GM21529 (cell line): ENCODE data around the gene PTPRK.

Experiments
- ATAC-seq: cut with Tn5 transposase; IDR thresholded peaks from one replicate; pipeline ENCODE4 v1.9.1; 2021; ENCODE audit not compliant: unreplicated experiment

The PTPRK gene

GRCh38 chr6:128516514-128516898 is 3.9 kb downstream of the PTPRK start:
- ATAC-seq, result no peak

DNA sequence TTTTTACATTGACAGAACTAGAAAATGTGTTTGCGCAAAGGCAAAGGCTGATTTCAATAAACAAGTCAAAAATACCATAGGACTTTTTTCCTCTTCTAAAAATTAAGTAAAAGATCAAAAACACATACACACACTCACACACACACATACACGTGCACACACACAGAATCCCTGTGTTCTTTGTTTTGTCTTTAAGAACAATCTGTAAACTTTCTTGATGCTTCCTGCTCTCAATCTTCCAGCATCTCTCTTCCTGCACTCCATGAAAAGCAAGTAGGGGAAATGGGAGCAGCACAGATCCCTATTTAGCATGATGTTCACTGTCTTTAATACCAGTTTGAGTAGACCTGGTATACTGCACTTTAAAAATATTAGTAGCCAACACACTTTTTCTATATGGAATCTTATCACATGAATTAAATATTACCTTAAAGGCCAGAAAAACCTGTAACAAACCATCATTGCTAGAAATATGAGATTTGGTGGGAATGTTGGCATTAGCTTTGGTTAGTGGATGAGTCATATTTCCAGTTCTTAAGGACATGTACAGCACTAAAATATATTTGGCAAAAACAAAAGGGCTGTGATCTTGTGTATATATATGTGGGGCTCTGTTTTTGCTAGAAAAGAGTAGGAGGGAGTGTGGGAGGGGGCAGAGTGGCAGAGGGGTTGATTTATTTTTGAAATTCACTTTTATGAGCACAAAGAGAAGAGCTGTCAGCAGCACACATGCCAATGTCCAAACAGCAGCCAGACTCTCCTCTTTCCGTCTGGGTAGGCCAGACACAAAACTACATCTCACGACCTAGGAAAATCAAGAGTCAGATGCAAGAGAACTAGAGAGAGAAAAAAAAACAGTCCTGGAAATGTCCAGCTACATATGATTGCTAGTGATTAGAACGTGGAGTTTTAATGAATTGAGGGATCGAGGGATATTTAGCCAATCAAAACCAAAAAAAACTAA is 4.6 kb downstream of the PTPRK start:
- ATAC-seq, result no peak

GRCh38 chr6:128513878-128514277 is 6.5 kb downstream of the PTPRK start:
- no peak for ATAC-seq

GRCh38 chr6:128512296-128512695 is 8.1 kb downstream of the PTPRK start:
- ATAC-seq, result no peak

GRCh38 chr6:128511506-128511905 is 8.9 kb downstream of the PTPRK start:
- peak; percentile 62 for ATAC-seq

GRCh38 chr6:128509709-128510108 is 10.7 kb downstream of the PTPRK start:
- no peak for ATAC-seq

GRCh38 chr6:128508588-128509296 is 11.7 kb downstream of the PTPRK start:
- ATAC-seq, result no peak

GRCh38 chr6:128507337-128508310 is 12.8 kb downstream of the PTPRK start:
- ATAC-seq, result no peak

DNA sequence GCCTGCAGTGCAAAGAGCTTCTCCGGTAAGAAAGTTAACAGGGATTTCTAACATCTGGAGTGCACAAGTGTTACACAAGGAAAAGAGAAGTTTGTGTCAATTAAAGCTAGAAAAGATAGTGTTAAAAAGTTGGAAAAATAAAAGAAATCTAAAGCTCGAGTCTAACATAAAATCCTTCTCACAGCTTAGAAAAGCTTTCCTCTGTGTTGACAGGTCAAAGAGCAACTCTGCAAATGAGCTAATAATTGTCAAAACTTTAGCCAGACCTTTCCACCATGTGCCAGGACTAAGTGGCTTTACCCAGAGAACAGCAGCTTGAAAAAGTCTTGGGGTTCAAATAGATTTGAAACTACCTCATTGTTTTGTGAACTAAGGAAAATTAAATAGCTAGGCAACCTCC is 14.8 kb downstream of the PTPRK start:
- no peak for ATAC-seq

GRCh38 chr6:128504003-128504654 is 16.3 kb downstream of the PTPRK start:
- ATAC-seq, result no peak

- ATAC-seq, result no peak
Observed at GRCh38 chr6:128500749-128501600, 19.4 kb downstream of the PTPRK start.

DNA sequence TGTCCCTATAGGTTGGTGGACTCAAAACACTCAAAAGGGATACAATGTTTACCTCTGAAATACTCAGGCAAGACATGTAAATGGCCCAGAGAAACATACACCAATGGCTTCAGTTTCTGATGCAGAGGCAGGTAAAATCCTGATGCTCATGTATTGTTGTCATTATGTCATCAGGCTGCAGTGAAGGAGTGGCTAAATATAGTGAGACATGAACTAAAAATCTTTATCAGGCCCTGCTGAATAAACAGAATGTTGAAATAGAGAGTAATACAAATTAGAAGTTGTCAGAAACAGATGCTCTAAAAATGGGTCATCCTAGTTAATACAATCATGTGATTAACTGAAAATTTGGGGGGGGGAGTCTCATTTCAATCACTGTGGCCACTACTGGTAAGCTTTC is 20.4 kb downstream of the PTPRK start:
- no peak for ATAC-seq

GRCh38 chr6:128499079-128499731 is 21.2 kb downstream of the PTPRK start:
- ATAC-seq, result no peak

- ATAC-seq, result no peak
Observed at GRCh38 chr6:128498234-128498633, 22.2 kb downstream of the PTPRK start.

- no peak for ATAC-seq
Observed at GRCh38 chr6:128495536-128496333, 24.7 kb downstream of the PTPRK start.

GRCh38 chr6:128494440-128494839 is 26.0 kb downstream of the PTPRK start:
- no peak for ATAC-seq

- no peak for ATAC-seq
Observed at GRCh38 chr6:128493877-128494276, 26.5 kb downstream of the PTPRK start.

DNA sequence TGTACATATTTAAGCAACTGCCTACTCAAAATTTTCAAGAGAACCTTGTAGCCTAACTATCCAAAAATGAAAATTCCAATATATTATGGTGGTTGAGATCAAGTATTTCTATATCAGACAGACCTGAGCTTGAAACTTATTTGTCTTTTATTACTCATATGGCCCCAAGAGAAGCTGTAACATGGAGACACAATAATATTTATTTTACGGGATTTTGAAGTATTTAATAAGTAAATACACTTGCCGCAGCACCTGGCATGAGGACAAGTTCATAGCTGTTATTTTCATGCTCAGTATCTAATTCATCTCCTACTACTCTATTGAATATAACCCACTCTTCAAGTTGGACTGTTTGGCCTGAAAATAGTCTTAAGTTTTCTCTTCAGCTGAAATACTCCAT is 28.0 kb downstream of the PTPRK start:
- ATAC-seq, result no peak
